Measurements from ENCODE around the gene SLC22A17. TPM values are rescaled to one million over a fixed set of nuclear protein-coding genes. Genes with fewer than 3 reads are reported as not detected.

Gene SLC22A17
- total and polyA plus RNA-seq, 9 of the 15 experiments (the other 6 are each of a cell fraction or from before 2014, with no cell fraction given), result 0.07 to 0.09 TPM; not detected in 7

DNA sequence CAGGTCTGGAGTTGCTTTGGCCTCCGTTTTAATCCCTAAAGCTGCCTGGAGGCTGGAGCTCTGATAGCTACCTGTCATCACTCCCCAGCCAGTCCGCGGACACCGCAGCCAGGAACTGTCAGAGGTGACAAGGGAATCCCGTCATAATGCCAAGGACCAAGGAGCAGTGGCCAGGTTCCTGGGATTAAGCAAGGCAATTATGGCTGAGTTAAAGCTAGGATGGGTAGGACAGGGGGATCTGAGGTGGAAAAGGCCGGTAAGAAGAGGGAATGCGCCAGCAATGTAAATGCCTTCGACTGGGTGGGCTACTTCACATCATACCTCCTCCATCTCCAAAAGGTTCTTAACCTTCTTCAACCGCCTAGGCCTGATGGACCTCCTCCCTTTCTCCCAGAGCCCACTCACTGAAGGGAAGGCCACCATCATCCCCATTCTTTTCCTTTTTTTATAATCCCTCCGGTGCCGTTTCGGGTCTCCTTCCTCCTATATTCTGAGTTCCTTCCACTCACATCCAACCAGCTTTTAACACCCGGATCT is 51.9 kb downstream of the SLC22A17 start (continued):
- TF ChIP-seq, protein P1, sequence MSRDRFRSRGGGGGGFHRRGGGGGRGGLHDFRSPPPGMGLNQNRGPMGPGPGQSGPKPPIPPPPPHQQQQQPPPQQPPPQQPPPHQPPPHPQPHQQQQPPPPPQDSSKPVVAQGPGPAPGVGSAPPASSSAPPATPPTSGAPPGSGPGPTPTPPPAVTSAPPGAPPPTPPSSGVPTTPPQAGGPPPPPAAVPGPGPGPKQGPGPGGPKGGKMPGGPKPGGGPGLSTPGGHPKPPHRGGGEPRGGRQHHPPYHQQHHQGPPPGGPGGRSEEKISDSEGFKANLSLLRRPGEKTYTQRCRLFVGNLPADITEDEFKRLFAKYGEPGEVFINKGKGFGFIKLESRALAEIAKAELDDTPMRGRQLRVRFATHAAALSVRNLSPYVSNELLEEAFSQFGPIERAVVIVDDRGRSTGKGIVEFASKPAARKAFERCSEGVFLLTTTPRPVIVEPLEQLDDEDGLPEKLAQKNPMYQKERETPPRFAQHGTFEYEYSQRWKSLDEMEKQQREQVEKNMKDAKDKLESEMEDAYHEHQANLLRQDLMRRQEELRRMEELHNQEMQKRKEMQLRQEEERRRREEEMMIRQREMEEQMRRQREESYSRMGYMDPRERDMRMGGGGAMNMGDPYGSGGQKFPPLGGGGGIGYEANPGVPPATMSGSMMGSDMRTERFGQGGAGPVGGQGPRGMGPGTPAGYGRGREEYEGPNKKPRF (IDR thresholded peaks at IDR 0.05; ENCODE audit: low read depth, low read length), result no peak
- TF ChIP-seq NFRKB (IDR thresholded peaks at IDR 0.05; ENCODE audit: low read depth), result no peak
- no peak for TF ChIP-seq SRSF3 (IDR thresholded peaks at IDR 0.05; ENCODE audit: insufficient read depth, low read length)
- no peak for TF ChIP-seq E2F3 (CRISPR knock-in tag; IDR thresholded peaks at IDR 0.05)
- no peak for TF ChIP-seq FOXP1 (CRISPR knock-in tag; IDR thresholded peaks at IDR 0.05)
- no peak for TF ChIP-seq RAD51 (IDR thresholded peaks at IDR 0.05; ENCODE audit: borderline replicate concordance, low read depth)
- TF ChIP-seq, protein P2, sequence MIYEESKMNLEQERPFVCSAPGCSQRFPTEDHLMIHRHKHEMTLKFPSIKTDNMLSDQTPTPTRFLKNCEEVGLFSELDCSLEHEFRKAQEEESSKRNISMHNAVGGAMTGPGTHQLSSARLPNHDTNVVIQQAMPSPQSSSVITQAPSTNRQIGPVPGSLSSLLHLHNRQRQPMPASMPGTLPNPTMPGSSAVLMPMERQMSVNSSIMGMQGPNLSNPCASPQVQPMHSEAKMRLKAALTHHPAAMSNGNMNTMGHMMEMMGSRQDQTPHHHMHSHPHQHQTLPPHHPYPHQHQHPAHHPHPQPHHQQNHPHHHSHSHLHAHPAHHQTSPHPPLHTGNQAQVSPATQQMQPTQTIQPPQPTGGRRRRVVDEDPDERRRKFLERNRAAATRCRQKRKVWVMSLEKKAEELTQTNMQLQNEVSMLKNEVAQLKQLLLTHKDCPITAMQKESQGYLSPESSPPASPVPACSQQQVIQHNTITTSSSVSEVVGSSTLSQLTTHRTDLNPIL (CRISPR knock-in tag; IDR thresholded peaks at IDR 0.05), result no peak
- no peak for TF ChIP-seq ETV5 (CRISPR knock-in tag; IDR thresholded peaks at IDR 0.05; ENCODE audit: low read depth)
- TF ChIP-seq GTF2F1 (IDR thresholded peaks at IDR 0.05; ENCODE audit: low read depth, low read length), result no peak
- TF ChIP-seq, protein P3, sequence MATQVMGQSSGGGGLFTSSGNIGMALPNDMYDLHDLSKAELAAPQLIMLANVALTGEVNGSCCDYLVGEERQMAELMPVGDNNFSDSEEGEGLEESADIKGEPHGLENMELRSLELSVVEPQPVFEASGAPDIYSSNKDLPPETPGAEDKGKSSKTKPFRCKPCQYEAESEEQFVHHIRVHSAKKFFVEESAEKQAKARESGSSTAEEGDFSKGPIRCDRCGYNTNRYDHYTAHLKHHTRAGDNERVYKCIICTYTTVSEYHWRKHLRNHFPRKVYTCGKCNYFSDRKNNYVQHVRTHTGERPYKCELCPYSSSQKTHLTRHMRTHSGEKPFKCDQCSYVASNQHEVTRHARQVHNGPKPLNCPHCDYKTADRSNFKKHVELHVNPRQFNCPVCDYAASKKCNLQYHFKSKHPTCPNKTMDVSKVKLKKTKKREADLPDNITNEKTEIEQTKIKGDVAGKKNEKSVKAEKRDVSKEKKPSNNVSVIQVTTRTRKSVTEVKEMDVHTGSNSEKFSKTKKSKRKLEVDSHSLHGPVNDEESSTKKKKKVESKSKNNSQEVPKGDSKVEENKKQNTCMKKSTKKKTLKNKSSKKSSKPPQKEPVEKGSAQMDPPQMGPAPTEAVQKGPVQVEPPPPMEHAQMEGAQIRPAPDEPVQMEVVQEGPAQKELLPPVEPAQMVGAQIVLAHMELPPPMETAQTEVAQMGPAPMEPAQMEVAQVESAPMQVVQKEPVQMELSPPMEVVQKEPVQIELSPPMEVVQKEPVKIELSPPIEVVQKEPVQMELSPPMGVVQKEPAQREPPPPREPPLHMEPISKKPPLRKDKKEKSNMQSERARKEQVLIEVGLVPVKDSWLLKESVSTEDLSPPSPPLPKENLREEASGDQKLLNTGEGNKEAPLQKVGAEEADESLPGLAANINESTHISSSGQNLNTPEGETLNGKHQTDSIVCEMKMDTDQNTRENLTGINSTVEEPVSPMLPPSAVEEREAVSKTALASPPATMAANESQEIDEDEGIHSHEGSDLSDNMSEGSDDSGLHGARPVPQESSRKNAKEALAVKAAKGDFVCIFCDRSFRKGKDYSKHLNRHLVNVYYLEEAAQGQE (IDR thresholded peaks at IDR 0.05; ENCODE audit: borderline replicate concordance), result no peak
- TF ChIP-seq, protein P3 (CRISPR knock-in tag; IDR thresholded peaks at IDR 0.05; ENCODE audit: low read depth), result 0 out of 2 replicates have a peak, but pooled peaks have one; percentile 60
- no peak for TF ChIP-seq PHF20 (IDR thresholded peaks at IDR 0.05; ENCODE audit: partially characterized antibody)
- TF ChIP-seq GATAD2B (IDR thresholded peaks at IDR 0.05; ENCODE audit: borderline replicate concordance), result no peak
- no peak for TF ChIP-seq ARID2 (IDR thresholded peaks at IDR 0.05)
- TF ChIP-seq BCL6 (CRISPR knock-in tag; IDR thresholded peaks at IDR 0.05), result no peak
- TF ChIP-seq ZNF57 (CRISPR knock-in tag; IDR thresholded peaks at IDR 0.05), result no peak
- 0 out of 2 replicates have a peak, but pooled peaks have one; percentile 10 for TF ChIP-seq KAT7 (CRISPR knock-in tag; IDR thresholded peaks at IDR 0.05; ENCODE audit: borderline replicate concordance)
- no peak for TF ChIP-seq HDAC8 (tag; IDR thresholded peaks at IDR 0.05)
- 0 out of 2 replicates have a peak, but pooled peaks have one; percentile 6 for TF ChIP-seq OTX1 (CRISPR knock-in tag; IDR thresholded peaks at IDR 0.05)
